CD4-positive, alpha-beta T cell (primary cell): ENCODE data around the gene ATP6V0D1. TPM values are rescaled to one million over a fixed set of nuclear protein-coding genes. Genes with fewer than 3 reads are reported as not detected.
A peak's percentile ranks its signal among the peaks of the same experiment; 100 is the strongest.

Source experiments
- ATAC-seq: fragments of 200-7000 bp; cut with Tn5 transposase; one replicate; pipeline ENCODE4 v1.10.0; 2022; ENCODE audit warnings: mild to moderate bottlenecking; ENCODE audit not compliant: poor library complexity
- CTCF ChIA-PET: fragments of 350-600 bp; sonication (Branson Sonifier 250); formaldehyde crosslinking; loops from one replicate; lab custom pipeline; 2021; ENCODE audit warnings: antibody characterized with exemption, inconsistent platforms; lab: Charles Lee
- POLR2A ChIA-PET: fragments of 350-600 bp; sonication (Branson Sonifier 250); formaldehyde crosslinking; loops from one replicate; lab custom pipeline; 2021; ENCODE audit warnings: antibody characterized with exemption, inconsistent platforms; lab: Charles Lee
- DNase-seq, 14 experiments: peaks; one replicate each; pipeline ENCODE4 v3.0.0-alpha.2; 2013 to 2020; ENCODE audit warnings: mixed read lengths in 2 of 14
- H3K27ac ChIP-seq, 2 donors: one replicate each; pipeline versions ENCODE4 v1.5.1 to v1.7.0; 2013; ENCODE audit warnings: low read length in 2 of 2, low read depth in 1 of 2, mild to moderate bottlenecking in 1 of 2
- H3K27me3 ChIP-seq, 2 experiments: 1 replicate in 1 of 2; 2 replicates in 1 of 2; pipeline versions ENCODE4 v1.6.1 to v1.7.0; 2013; ENCODE audit warnings: low read length in 2 of 2, control low read depth in 1 of 2, mild to moderate bottlenecking in 1 of 2, moderate library complexity in 1 of 2; ENCODE audit not compliant: insufficient read depth in 2 of 2, control insufficient read depth in 1 of 2
- H3K36me3 ChIP-seq: one replicate; pipeline ENCODE4 v1.6.1; 2013; ENCODE audit warnings: low read length, control low read depth; ENCODE audit not compliant: insufficient read depth
- H3K4me1 ChIP-seq: one replicate; pipeline ENCODE4 v1.6.1; 2013; ENCODE audit warnings: low read length, control low read depth; ENCODE audit not compliant: insufficient read depth
- H3K4me3 ChIP-seq: one replicate; pipeline ENCODE4 v1.5.1; 2013; ENCODE audit warnings: mild to moderate bottlenecking, low read length, moderate library complexity
- H3K9me3 ChIP-seq, 2 experiments: 1 replicate in 1 of 2; 2 replicates in 1 of 2; pipeline versions ENCODE4 v1.6.1 to v1.7.0; 2013; ENCODE audit warnings: low read length in 2 of 2, mild to moderate bottlenecking in 2 of 2, control low read depth in 1 of 2, moderate library complexity in 1 of 2; ENCODE audit not compliant: control insufficient read depth in 1 of 2, insufficient read depth in 1 of 2
- H3K27ac Mint-ChIP-seq: one replicate; pipeline ENCODE4 v1.8.0; 2020; ENCODE audit warnings: mixed read lengths
- H3K27me3 Mint-ChIP-seq: one replicate; pipeline ENCODE4 v1.8.0; 2021; ENCODE audit warnings: mixed read lengths
- H3K36me3 Mint-ChIP-seq: one replicate; pipeline ENCODE4 v1.8.0; 2021; ENCODE audit warnings: low read depth, mixed read lengths
- H3K4me1 Mint-ChIP-seq: one replicate; pipeline ENCODE4 v1.8.0; 2021; ENCODE audit warnings: low read depth, mixed read lengths
- H3K4me3 Mint-ChIP-seq: one replicate; pipeline ENCODE4 v1.8.0; 2020; ENCODE audit warnings: mild to moderate bottlenecking, mixed read lengths
- H3K9me3 Mint-ChIP-seq: one replicate; pipeline ENCODE4 v1.8.0; 2020; ENCODE audit warnings: mixed read lengths
- intact Hi-C, 2 experiments: fragments of 100-400 bp; cut with DNase I in 1 of 2; cut with micrococcal nuclease in 1 of 2; formaldehyde crosslinking; loops; one replicate each; pipeline versions ENCODE4 v1.15.1 to v1.9.0; 2023 to 2025; cut with DNase I, micrococcal nuclease
- total RNA-seq, 174 experiments: library from RNA in 2 of 174; stranded (reverse) in 2 of 174; gene quantifications; one replicate each; pipeline ENCODE4 v1.2.3 and lab custom pipeline; 2021 to 2026
- TF ChIP-seq, protein P1 (sequence below): fragments of 200-600 bp; IDR thresholded peaks from one replicate; pipeline ENCODE4 v1.8.0; 2022; ENCODE audit warnings: antibody characterized with exemption, mild to moderate bottlenecking

Gene ATP6V0D1
- total RNA-seq, 2 experiments from 2014 or later: 39.4 to 41.7 TPM

- intact Hi-C loops: loop anchor here in 1 of 2 experiments (10.0 kb wide), 1 partner anchor 129 kb away; no protein-coding TSS in a partner anchor
- H3K9me3 ChIP-seq: peaks cover 0 to 15% of the 10 kb centered on the region in 2 experiments
- ATAC-seq: no peak
- Mint-ChIP-seq H3K4me3 (peak overlapping the region; percentile 68), H3K36me3 (no peaks in the 10 kb centered on the region), H3K9me3 (no peaks in the 10 kb centered on the region), H3K4me1 (peaks cover 8% of the 10 kb centered on the region), H3K27me3 (peaks cover 41% of the 10 kb centered on the region), H3K27ac (no peak overlapping the region)
- peak overlapping the region; percentile 28 for H3K4me3 ChIP-seq
- H3K36me3 ChIP-seq: no peaks in the 10 kb centered on the region
- peaks cover 28% of the 10 kb centered on the region for H3K4me1 ChIP-seq
- CTCF ChIA-PET: no interaction called here
- TF ChIP-seq, protein P1, sequence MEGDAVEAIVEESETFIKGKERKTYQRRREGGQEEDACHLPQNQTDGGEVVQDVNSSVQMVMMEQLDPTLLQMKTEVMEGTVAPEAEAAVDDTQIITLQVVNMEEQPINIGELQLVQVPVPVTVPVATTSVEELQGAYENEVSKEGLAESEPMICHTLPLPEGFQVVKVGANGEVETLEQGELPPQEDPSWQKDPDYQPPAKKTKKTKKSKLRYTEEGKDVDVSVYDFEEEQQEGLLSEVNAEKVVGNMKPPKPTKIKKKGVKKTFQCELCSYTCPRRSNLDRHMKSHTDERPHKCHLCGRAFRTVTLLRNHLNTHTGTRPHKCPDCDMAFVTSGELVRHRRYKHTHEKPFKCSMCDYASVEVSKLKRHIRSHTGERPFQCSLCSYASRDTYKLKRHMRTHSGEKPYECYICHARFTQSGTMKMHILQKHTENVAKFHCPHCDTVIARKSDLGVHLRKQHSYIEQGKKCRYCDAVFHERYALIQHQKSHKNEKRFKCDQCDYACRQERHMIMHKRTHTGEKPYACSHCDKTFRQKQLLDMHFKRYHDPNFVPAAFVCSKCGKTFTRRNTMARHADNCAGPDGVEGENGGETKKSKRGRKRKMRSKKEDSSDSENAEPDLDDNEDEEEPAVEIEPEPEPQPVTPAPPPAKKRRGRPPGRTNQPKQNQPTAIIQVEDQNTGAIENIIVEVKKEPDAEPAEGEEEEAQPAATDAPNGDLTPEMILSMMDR: no peak
- peaks cover 37 to 44% of the 10 kb centered on the region in 2 experiments for H3K27me3 ChIP-seq
- no peak overlapping the region for H3K27ac ChIP-seq
- POLR2A ChIA-PET: no interaction called here
- DNase-seq: peak in 1 of 14 experiments; percentile 21
Observed at GRCh38 chr16:67393788-67394154, 87.2 kb downstream of the ATP6V0D1 start.

DNA sequence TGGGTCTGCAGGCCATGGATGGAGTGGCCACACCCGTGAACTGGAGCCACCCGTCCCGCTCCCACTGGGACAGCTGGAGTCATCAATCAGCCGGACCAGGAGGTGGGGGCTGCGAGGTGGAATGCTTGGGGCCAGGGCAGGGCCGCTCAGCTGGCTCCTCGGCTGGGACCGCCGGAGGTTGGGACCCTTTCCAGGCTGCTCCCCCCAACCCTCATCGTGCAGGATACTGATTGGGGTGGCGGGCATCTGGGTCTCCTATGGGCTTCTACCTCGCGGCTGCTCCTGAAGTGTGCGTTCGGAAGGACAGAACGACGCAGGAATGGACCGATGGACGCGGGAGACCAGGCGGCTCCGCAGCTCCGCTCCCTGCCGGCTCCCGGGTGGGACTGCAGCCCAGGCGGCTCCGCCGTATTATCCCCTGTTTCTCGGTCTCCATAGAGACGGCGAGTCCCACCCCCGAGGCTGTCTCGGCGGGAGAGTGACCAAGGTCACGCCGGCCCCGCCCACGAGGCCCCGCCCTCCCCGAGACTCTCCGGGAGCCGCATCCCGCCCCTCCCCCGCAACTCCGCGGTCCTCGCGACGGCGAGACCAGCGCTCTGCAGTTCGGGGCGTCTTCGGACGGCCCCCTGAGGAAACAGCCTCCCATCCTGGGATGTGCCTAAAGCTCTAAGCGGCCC, 87.7 kb downstream of the ATP6V0D1 start, which contains the start of gene TPPP3:
TPPP3 (minus strand) TSS at position 388 of the 677 bp plus-strand sequence. CDS start 2,387 bp downstream, outside the sequence.
- Histone ChIP-seq H3K4me1 (peaks cover 28% of the 10 kb centered on the region), H3K9me3 (peaks cover 0 to 15% of the 10 kb centered on the region in 2 experiments), H3K4me3 (peak within 1 kb of the TSS; percentile 28), H3K36me3 (no peaks in the 10 kb centered on the region), H3K27ac (no peak within 1 kb of the TSS), H3K27me3 (peaks cover 37 to 44% of the 10 kb centered on the region in 2 experiments)
- intact Hi-C loops: loop anchor here in 1 of 2 experiments (10.0 kb wide), 1 partner anchor 128 kb away; no protein-coding TSS in a partner anchor
- TF ChIP-seq, protein P1: peak; percentile 32
- no peak within 1 kb of the TSS for H3K27ac Mint-ChIP-seq
- peaks cover 41% of the 10 kb centered on the region for H3K27me3 Mint-ChIP-seq
- ChIA-PET CTCF (no interaction called here), POLR2A (no interaction called here)
- H3K4me1 Mint-ChIP-seq: peaks cover 8% of the 10 kb centered on the region
- H3K9me3 Mint-ChIP-seq: no peaks in the 10 kb centered on the region
- no peaks in the 10 kb centered on the region for H3K36me3 Mint-ChIP-seq
- peak in 7 of 14 experiments; percentile 18 to 74 (median 43) for DNase-seq
- peak; percentile 63 for ATAC-seq
- peak within 1 kb of the TSS; percentile 68 for H3K4me3 Mint-ChIP-seq

DNA sequence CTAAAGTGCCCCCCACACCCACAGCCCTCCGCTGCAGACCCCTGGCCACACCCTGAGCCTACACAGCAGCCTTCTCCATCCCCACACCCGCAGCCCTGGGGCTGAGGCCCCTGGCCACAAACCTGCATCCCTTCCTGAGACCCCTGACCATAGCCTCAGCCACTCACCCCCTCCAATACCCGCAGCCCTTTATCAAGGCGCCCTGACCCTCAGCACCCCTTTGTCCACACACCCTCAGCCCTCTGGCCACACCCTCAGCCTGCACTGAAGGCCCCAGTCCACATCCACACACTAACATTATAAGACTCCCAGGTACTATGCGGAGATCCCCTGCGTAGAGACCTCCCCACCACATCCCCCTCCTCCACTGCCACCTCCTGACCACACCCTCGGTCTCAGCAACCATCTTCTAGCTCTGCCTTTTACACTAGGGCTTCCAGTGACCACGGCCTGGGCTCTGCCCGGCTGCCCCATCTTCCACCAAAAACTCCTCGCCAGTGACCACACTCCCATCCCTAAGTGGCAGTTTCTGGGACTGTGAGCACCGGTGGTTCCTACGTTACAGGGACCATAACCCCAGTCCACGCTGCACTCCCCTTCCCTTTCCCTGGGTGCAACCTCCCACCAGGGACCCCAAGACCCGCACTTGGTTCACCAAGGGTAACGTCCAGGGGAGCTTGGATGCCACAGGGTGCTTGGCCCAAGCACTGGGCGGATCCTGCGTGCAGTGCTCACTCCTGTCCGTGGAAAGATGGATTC, 88.5 kb downstream of the ATP6V0D1 start:
- ChIA-PET CTCF (no interaction called here), POLR2A (no interaction called here)
- ATAC-seq (no peak), DNase-seq (no peak)
- H3K9me3 ChIP-seq: peaks cover 0 to 15% of the 10 kb centered on the region in 2 experiments
- Mint-ChIP-seq H3K27me3 (peaks cover 41% of the 10 kb centered on the region), H3K36me3 (no peaks in the 10 kb centered on the region), H3K4me1 (peaks cover 8% of the 10 kb centered on the region), H3K4me3 (no peak overlapping the region), H3K27ac (no peak overlapping the region), H3K9me3 (no peaks in the 10 kb centered on the region)
- H3K4me3 ChIP-seq: no peak overlapping the region
- no peak overlapping the region for H3K27ac ChIP-seq
- peaks cover 37 to 44% of the 10 kb centered on the region in 2 experiments for H3K27me3 ChIP-seq
- intact Hi-C loops: loop anchor here in 1 of 2 experiments (10.0 kb wide), 1 partner anchor 128 kb away; no protein-coding TSS in a partner anchor
- H3K36me3 ChIP-seq: no peaks in the 10 kb centered on the region
- H3K4me1 ChIP-seq: peaks cover 28% of the 10 kb centered on the region
- TF ChIP-seq, protein P1: no peak
